Skeletal muscle satellite cell (primary cell): ENCODE data around the gene PSMA7.
"Not testable (repeated sequence)": the region's sequence is repeated elsewhere in the genome, so short reads cannot be mapped to it uniquely, and the experiment has no call there.

ENCODE experiments used
- H3K27me3 ChIP-seq: 2 replicates; pipeline ENCODE4 v1.7.0; 2013; ENCODE audit warnings: low read length; ENCODE audit not compliant: control insufficient read depth, insufficient read depth
- H3K36me3 ChIP-seq: 2 replicates; pipeline ENCODE4 v1.7.0; 2013; ENCODE audit warnings: mild to moderate bottlenecking, control low read depth, low read length; ENCODE audit not compliant: insufficient read depth
- H3K4me1 ChIP-seq: 2 replicates; pipeline ENCODE4 v1.7.0; 2013; ENCODE audit warnings: low read length; ENCODE audit not compliant: control insufficient read depth, insufficient read depth
- H3K4me2 ChIP-seq: 2 replicates; pipeline ENCODE4 v1.7.0; 2013; ENCODE audit warnings: mild to moderate bottlenecking, low read length
- H3K4me3 ChIP-seq: 2 replicates; pipeline ENCODE4 v1.7.0; 2013; ENCODE audit warnings: low read length
- H3K9ac ChIP-seq: 2 replicates; pipeline ENCODE4 v1.7.0; 2013; ENCODE audit warnings: mild to moderate bottlenecking, low read depth, low read length, moderate library complexity
- H3K9me3 ChIP-seq: replicated peaks from 2 replicates; pipeline ENCODE4 v1.7.0; 2013; ENCODE audit warnings: mild to moderate bottlenecking, control low read depth, low read length

Gene PSMA7

DNA sequence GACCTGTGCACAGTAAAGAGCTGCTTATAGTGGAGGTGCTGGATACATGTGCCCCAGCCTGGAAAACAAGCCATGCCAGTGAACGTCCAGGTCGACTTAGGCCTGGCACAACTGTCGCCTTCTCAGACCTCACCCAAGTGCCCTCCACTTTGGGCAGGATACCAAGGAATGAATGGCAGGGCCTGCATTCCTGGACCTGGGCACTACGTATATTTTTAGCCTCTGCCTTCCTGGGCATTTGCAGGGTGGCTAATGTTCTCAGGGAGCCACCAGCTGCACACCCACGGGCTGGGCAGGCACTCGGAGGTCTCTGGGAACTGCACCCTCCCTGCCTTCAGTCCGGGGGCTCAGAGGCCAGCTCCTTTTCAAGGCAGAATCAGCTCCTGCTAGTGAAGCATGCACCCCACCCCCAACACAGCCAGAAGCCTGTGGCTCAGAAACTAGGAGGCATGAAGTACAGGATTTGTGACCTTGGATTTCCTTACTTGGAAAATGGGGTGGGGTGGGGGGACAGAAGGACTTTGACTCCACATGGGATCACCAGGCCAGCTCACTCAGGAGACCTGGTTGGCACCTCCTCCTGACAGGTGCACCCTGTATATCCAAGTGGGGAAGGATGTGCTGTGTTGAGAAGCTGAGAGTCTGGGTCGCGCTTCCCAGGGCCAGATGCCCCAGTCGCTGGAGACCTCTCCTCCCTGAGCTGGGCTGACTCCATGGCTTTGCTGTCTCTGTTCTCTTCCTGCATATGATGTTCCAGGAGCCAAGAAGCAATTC is 23.4 kb downstream of the PSMA7 start:
- Histone ChIP-seq H3K9me3 (peaks cover 3% of the 10 kb centered on the region), H3K4me1 (peaks cover 18% of the 10 kb centered on the region), H3K4me3 (no peak overlapping the region), H3K36me3 (peaks cover 6% of the 10 kb centered on the region), H3K9ac (no peak overlapping the region), H3K27me3 (peaks cover 40% of the 10 kb centered on the region), H3K4me2 (no peak overlapping the region)

DNA sequence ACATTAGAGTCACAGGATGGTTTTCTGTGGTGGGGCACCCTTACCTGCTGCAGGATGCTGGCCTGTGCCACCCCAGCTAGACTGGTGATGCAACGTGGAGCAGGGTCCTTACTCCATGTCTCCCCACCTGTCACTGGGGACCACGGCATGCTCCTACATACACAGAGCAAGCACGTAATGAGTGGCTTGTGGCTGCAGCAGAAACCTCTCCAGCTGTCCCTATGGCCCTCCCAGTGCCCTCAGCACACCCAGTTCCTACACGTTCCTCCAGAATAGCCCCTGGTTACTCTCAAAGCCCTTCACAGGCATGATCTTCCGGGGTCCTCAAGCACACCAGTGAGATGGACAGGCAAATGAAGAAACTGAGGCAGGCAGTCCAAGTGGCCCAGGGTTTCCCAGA is 24.1 kb downstream of the PSMA7 start:
- Histone ChIP-seq H3K4me2 (no peak overlapping the region), H3K9me3 (peaks cover 3% of the 10 kb centered on the region), H3K36me3 (no peaks in the 10 kb centered on the region), H3K4me1 (peaks cover 14% of the 10 kb centered on the region), H3K4me3 (no peak overlapping the region), H3K27me3 (peaks cover 41% of the 10 kb centered on the region), H3K9ac (no peak overlapping the region)

DNA sequence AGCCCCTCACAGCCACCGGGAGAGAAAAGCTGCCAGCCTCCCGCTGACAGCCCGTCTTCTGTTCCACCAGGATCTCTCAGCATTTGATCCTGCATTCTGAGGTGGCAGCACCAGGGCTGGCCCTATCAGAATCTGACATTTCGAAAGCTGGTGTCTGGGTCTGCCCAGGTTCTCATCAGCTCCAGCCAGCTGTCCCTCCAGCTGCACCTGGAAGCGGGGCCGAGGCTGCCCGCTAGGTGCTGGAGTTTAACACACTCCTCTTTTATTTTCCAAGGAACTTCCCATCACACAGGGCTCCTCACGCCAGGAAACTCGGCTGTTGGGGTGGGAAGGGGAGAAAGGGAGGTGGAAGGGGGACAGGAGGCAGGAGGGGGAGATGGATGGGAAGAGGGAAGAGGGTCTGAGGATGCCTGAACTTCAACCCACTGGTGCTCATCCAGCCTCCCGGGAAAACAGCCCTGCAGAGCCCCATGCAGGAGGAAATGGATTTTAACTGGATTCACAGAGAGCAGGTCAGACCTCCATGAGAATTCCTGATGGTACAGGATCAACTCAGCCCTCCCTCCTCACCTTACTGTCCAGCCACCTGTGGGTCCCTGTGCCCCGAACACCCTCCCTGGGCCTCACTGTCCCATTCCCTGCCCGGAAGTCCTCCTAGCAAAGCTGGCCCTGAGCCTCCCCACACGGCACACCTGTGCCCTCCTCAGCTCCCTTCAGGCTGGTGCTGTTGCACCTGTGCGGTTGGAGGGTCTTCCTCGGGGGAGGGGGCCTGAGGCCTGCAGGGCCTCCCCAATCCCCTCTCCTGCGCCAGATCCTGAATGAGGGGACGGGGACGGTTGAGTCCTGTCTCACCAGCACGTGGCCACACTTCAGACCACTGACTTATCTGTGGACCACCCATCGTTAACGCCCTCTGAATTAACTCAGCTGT is 24.8 kb downstream of the PSMA7 start:
- no peaks in the 10 kb centered on the region for H3K36me3 ChIP-seq
- no peak overlapping the region for H3K4me2 ChIP-seq
- peaks cover 3% of the 10 kb centered on the region for H3K9me3 ChIP-seq
- H3K27me3 ChIP-seq: peaks cover 41% of the 10 kb centered on the region
- H3K9ac ChIP-seq: no peak overlapping the region
- H3K4me1 ChIP-seq: peaks cover 7% of the 10 kb centered on the region
- no peak overlapping the region for H3K4me3 ChIP-seq

DNA sequence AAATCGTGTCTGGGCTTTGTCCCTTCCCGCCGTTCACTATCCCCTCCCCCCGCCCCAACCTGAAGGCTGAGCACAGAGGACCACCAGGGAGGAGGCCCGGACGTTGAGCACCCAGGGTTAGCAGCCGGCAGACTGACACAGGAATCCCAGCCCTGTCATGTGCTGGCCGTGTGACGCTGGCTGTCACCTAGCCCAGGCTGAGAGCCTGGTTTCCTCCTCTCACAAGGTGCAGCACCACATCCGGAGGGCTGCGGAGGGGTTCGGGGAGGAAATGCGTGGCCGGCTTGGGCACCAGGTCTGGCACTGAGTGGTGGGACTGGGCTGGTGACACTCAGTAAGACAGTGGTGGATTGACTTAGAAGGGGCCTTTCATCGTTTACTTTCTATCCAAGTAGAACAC is 25.5 kb downstream of the PSMA7 start:
- H3K4me1 ChIP-seq: peaks cover 3% of the 10 kb centered on the region
- no peak overlapping the region for H3K4me3 ChIP-seq
- peaks cover 6% of the 10 kb centered on the region for H3K9me3 ChIP-seq
- H3K4me2 ChIP-seq: no peak overlapping the region
- H3K27me3 ChIP-seq: peaks cover 41% of the 10 kb centered on the region
- no peak overlapping the region for H3K9ac ChIP-seq
- H3K36me3 ChIP-seq: no peaks in the 10 kb centered on the region

DNA sequence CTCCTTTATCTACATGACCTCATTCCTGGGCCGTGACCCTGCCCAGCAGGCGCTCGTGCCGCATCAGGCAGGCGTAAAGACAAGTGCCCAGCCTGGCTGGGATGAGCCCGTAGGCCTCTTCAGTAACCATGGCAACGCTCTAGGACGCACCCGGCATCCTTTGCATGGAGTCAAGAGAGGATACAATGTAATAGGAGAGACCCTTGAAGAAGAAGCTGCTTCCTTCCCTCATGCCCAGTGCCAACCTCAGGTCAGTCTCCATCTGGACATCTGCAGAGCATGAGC is 25.9 kb downstream of the PSMA7 start:
- no peak overlapping the region for H3K4me2 ChIP-seq
- no peaks in the 10 kb centered on the region for H3K36me3 ChIP-seq
- no peak overlapping the region for H3K9ac ChIP-seq
- H3K27me3 ChIP-seq: peaks cover 41% of the 10 kb centered on the region
- peaks cover 3% of the 10 kb centered on the region for H3K4me1 ChIP-seq
- H3K4me3 ChIP-seq: no peak overlapping the region
- H3K9me3 ChIP-seq: peaks cover 10% of the 10 kb centered on the region

DNA sequence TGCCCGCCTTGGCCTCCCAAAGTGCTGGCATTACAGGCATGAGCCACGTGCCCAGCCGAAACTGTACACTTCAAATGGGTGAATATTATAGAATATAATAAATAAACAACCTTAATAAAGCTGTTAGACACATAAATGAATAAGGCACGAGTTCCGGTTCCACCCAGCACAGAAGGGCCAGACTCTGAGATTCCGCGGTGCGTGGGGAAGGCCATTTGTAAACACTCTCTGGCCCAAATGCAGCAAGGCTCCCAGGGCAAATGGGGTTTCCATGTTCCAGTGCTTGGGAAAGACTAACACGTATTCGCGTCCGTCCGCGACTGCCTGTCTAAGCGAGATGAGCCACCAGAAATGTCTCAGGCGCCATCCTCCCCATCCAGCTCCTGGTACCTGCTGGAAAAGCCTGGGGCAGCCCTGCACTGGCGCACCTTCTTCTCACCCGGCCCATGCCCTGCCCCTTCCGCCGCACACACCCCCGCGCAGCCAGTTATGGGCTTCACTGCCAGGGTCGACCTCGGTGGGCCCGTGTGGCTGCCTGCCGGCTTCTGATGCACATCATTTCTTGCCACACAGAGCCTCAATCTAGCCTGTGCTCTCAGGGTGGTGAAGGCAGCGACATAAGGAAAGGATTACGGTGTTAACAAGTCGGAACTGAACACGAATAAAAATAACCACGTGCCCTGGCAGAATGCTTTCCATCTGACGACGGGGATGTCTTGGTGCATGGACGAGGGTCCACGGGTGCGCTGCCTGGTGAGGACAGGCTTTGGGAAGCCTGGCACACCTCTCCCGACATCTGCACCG is 26.4 kb downstream of the PSMA7 start:
- peaks cover 3% of the 10 kb centered on the region for H3K4me1 ChIP-seq
- H3K9ac ChIP-seq: no peak overlapping the region
- H3K4me2 ChIP-seq: no peak overlapping the region
- H3K27me3 ChIP-seq: peaks cover 41% of the 10 kb centered on the region
- no peaks in the 10 kb centered on the region for H3K36me3 ChIP-seq
- no peak overlapping the region for H3K4me3 ChIP-seq
- H3K9me3 ChIP-seq: peaks cover 13% of the 10 kb centered on the region

DNA sequence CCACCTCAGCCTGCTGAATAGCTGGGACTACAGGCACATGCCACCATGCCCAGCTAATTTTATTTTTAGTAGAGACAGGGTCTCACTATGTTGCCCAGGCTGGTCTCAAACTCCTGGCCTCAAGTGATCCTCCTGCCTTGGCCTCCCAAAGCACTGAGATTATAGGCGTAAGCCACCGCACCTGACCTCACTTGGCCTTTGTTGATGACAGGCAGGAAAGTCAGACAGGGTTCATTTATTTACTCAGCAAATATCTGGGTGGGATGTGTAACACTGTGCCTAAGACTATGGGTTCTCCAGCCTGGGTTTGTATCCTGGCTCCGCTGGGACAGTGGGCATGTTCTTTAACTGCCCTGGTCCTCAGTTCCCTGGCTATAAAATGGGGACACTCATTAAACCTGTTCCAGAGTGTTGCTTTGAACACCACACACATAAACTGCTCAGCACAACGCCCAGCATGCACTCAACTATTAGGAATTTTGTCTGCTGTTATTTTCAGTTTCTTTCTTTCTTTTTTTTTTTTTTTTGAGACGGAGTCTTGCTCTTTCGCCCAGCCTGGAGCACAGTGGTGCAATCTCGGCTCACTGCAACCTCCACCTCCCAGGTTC is 27.3 kb downstream of the PSMA7 start:
- H3K9me3 ChIP-seq: peaks cover 13% of the 10 kb centered on the region
- H3K4me2 ChIP-seq, H3K36me3 ChIP-seq, H3K4me1 ChIP-seq, H3K9ac ChIP-seq, H3K4me3 ChIP-seq: not testable (repeated sequence)
- H3K27me3 ChIP-seq: peaks cover 41% of the 10 kb centered on the region

DNA sequence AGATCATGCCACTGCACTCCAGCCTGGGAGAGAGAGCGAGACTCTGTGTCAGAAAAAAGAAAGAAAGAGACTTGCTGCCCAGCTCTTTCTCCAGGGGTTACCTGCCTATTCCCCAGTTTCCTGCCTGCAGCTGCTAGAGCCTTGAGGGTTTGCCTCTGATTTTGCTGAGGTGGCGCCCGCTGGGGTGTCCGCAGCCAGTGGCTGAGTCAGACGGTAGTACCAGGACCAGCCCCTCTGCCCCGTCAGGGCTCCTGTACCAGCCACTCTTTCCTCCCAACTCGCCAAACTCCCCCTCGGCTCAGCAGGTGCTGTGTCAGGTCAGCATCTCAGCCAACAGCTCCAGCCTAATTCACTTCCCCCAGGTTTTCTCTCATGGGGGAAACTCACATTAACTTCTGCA is 28.3 kb downstream of the PSMA7 start:
- Histone ChIP-seq H3K9ac (no peak overlapping the region), H3K9me3 (peaks cover 17% of the 10 kb centered on the region), H3K4me2 (no peak overlapping the region), H3K36me3 (no peaks in the 10 kb centered on the region), H3K4me1 (no peaks in the 10 kb centered on the region), H3K27me3 (peaks cover 41% of the 10 kb centered on the region), H3K4me3 (no peak overlapping the region)

DNA sequence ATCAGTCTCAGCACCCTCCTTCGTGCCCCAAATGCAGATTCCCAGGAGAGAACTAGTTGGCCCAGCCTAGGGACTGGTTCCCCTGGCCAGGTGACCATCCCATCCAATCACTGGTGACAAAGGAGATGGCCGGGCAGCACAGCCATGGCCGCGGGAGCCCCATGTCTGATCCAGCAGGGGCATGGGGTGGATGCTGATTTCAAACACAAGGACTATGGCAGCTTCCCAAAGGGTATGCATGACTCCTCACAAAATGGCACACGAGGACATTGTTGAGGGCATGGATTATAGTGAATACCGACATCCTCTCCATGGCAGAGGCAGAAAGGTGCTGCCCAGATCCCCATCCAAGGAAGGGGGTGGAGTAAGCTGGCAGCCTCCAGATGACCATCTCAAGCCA is 30.8 kb downstream of the PSMA7 start:
- Histone ChIP-seq H3K9me3 (peaks cover 28% of the 10 kb centered on the region), H3K4me3 (no peak overlapping the region), H3K36me3 (no peaks in the 10 kb centered on the region), H3K4me2 (no peak overlapping the region), H3K27me3 (peaks cover 19% of the 10 kb centered on the region), H3K4me1 (no peaks in the 10 kb centered on the region), H3K9ac (no peak overlapping the region)

DNA sequence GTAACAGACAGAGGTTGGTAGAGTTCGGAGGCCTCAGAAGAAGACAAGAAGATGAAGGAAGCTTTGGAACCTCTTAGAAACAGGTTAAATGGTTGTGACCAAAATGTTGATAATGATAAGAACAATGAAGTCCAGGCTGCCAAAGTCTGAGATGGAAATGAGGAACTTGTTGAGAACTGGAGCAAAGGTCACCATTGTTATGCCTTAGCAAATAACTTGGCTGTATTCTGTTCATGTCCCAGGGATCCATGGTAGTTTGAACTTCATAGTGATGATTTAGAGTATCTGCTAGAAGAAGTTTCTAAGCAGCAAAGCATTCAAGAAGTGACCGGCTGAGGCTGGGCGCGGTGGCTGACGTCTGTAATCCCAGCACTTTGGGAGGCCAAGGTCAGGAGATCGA is 32.0 kb downstream of the PSMA7 start:
- Histone ChIP-seq H3K9me3 (peaks cover 29% of the 10 kb centered on the region), H3K4me1 (no peaks in the 10 kb centered on the region), H3K4me3 (no peak overlapping the region), H3K27me3 (peaks cover 10% of the 10 kb centered on the region), H3K9ac (no peak overlapping the region), H3K4me2 (no peak overlapping the region), H3K36me3 (no peaks in the 10 kb centered on the region)

DNA sequence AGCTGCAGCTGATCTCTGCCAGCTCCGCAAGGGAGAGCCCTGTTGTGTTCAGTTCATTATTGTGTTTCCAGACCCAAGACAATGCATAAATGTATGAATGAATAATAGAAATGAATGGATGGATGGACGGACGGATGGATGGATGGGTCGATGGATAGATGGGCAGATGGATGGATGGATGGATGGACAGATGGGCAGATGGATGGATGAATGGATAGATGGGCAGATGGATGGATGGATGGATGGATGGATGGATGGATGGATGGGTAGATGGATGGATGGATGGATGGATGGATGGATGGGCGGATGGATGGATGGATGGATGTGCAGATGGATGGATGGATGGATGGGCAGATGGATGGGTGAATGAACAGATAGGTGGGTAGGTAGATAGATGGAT is 37.6 kb downstream of the PSMA7 start:
- Histone ChIP-seq H3K27me3 (peaks cover 6% of the 10 kb centered on the region), H3K9ac (no peak overlapping the region), H3K4me3 (no peak overlapping the region), H3K4me2 (no peak overlapping the region), H3K9me3 (peaks cover 26% of the 10 kb centered on the region), H3K36me3 (no peaks in the 10 kb centered on the region), H3K4me1 (no peaks in the 10 kb centered on the region)
